HG03571 (cell line): Measurements from ENCODE around the gene SLC50A1.

Source experiments
- ATAC-seq: cut with Tn5 transposase; IDR thresholded peaks from one replicate; pipeline ENCODE4 v1.9.1; 2021; ENCODE audit not compliant: unreplicated experiment

SLC50A1 gene

GRCh38 chr1:155182052-155182550, 46.4 kb downstream of the SLC50A1 start:
- ATAC-seq: no peak

- ATAC-seq: no peak
Measured at GRCh38 chr1:155183775-155184221, 48.1 kb downstream of the SLC50A1 start.

- no peak for ATAC-seq
Measured at GRCh38 chr1:155184351-155184811, 48.7 kb downstream of the SLC50A1 start.

- ATAC-seq: peak; percentile 56
Measured at GRCh38 chr1:155184835-155185782, 49.5 kb downstream of the SLC50A1 start.

GRCh38 chr1:155185783-155186066, 50.1 kb downstream of the SLC50A1 start:
- ATAC-seq: no peak

- no peak for ATAC-seq
Measured at GRCh38 chr1:155186067-155186793, 50.6 kb downstream of the SLC50A1 start.

GRCh38 chr1:155186794-155187455, 51.3 kb downstream of the SLC50A1 start:
- no peak for ATAC-seq

- no peak for ATAC-seq
Measured at GRCh38 chr1:155187456-155187891, 51.8 kb downstream of the SLC50A1 start.

GRCh38 chr1:155188268-155188667, 52.6 kb downstream of the SLC50A1 start:
- ATAC-seq: no peak
